Keratinocyte (primary cell): ENCODE results near the gene ARMC2.

Experiments used
- CTCF ChIP-seq, 3 experiments: IDR thresholded peaks in 1 of 3; conservative IDR thresholded peaks in 1 of 3; optimal IDR thresholded peaks in 1 of 3; 2 replicates in 2 of 3; 3 replicates in 1 of 3; pipeline versions ENCODE3 to v1.5.1; 2011; ENCODE audit warnings: low read length in 3 of 3, mild to moderate bottlenecking in 3 of 3, moderate library complexity in 2 of 3, control low read depth in 1 of 3, inconsistent platforms in 1 of 3; ENCODE audit not compliant: insufficient read depth in 2 of 3; ENCODE audit errors: extremely low read depth in 1 of 3
- EZH2 ChIP-seq: IDR thresholded peaks from one replicate; pipeline ENCODE4 v1.6.1; 2012; ENCODE audit warnings: inconsistent platforms, mild to moderate bottlenecking, low read length, moderate library complexity

- TF ChIP-seq CTCF (optimal IDR thresholded peaks at IDR 0.05 in 1 of 3, IDR thresholded peaks at IDR 0.05 in 1 of 3, conservative IDR thresholded peaks at IDR 0.05 in 1 of 3; ENCODE audit: extremely low read depth in 1 of 3, insufficient read depth in 2 of 3, low read length in 3 of 3) (no peak), EZH2 (no peak)
Measured at GRCh38 chr6:108966855-108967755, 118.9 kb downstream of the ARMC2 start.
